Osteoblast (primary cell): ENCODE data around the gene KCNH4. TPM values are rescaled to one million over a fixed set of nuclear protein-coding genes. Genes with fewer than 3 reads are reported as not detected.
A peak's percentile ranks its signal among the peaks of the same experiment; 100 is the strongest.
"Not testable (repeated sequence)": the region's sequence is repeated elsewhere in the genome, so short reads cannot be mapped to it uniquely, and the experiment has no call there.

ENCODE experiments used
- DNase-seq: peaks from one replicate; pipeline ENCODE4 v3.0.0; 2011; ENCODE audit warnings: low spot score, mixed read lengths; ENCODE audit not compliant: insufficient read length; ENCODE audit errors: missing footprints
- H2AFZ ChIP-seq: 2 replicates; pipeline ENCODE4 v1.6.0; 2011; ENCODE audit warnings: mild to moderate bottlenecking, low read length
- H3K27ac ChIP-seq: 2 replicates; pipeline ENCODE4 v1.5.1; 2011; ENCODE audit warnings: mild to moderate bottlenecking, low read depth, low read length, moderate library complexity
- H3K27me3 ChIP-seq: 2 replicates; pipeline ENCODE4 v1.6.0; 2012; ENCODE audit warnings: mild to moderate bottlenecking, control low read depth, inconsistent platforms, low read length, moderate library complexity; ENCODE audit not compliant: insufficient read depth
- H3K36me3 ChIP-seq: 2 replicates; pipeline ENCODE4 v1.5.1; 2011; ENCODE audit warnings: mild to moderate bottlenecking, low read length, control low read depth, moderate library complexity; ENCODE audit not compliant: insufficient read depth
- H3K4me1 ChIP-seq: 2 replicates; pipeline ENCODE4 v1.5.1; 2011; ENCODE audit warnings: mild to moderate bottlenecking, low read length, control low read depth, moderate library complexity; ENCODE audit not compliant: insufficient read depth
- H3K4me2 ChIP-seq: 2 replicates; pipeline ENCODE4 v1.6.0; 2011; ENCODE audit warnings: mild to moderate bottlenecking, low read length; ENCODE audit not compliant: insufficient read depth
- H3K4me3 ChIP-seq: fragments of 200-600 bp; sonication (generic); 3 replicates; pipeline ENCODE4 v1.5.1; 2012; ENCODE audit warnings: mild to moderate bottlenecking, low read length, inconsistent platforms; ENCODE audit not compliant: insufficient read depth
- H3K79me2 ChIP-seq: 2 replicates; pipeline ENCODE4 v1.6.0; 2012; ENCODE audit warnings: mild to moderate bottlenecking, low read length, control low read depth, inconsistent platforms; ENCODE audit not compliant: insufficient read depth
- H3K9me3 ChIP-seq: 2 replicates; pipeline ENCODE4 v1.5.1; 2011; ENCODE audit warnings: low read depth, low read length, control low read depth
- H4K20me1 ChIP-seq: 2 replicates; pipeline ENCODE4 v1.6.0; 2012; ENCODE audit warnings: mild to moderate bottlenecking, low read length, control low read depth; ENCODE audit not compliant: insufficient read depth
- CTCF ChIP-seq: IDR thresholded peaks from 2 replicates; pipeline ENCODE4 v1.5.1; 2011; ENCODE audit warnings: mild to moderate bottlenecking, low read depth, low read length, moderate library complexity; ENCODE audit errors: extremely low read depth
- total RNA-seq: library from RNA; depleted of rRNA; stranded (reverse); fragments of >200 nt; gene quantifications from 2 replicates; pipeline ENCODE4 v1.2.3, GENCODE V29; 2012

The KCNH4 gene
- total RNA-seq, 1 donor: not detected

GRCh38 chr17:42225646-42226045 lies 44.7 kb upstream of the KCNH4 start:
- no peak for TF ChIP-seq CTCF
- no peak for DNase-seq
- Histone ChIP-seq H3K79me2 (no peaks in the 10 kb centered on the region), H3K27me3 (no peaks in the 10 kb centered on the region), H3K4me1 (peaks cover 12% of the 10 kb centered on the region), H3K9me3 (no peaks in the 10 kb centered on the region), H4K20me1 (peaks cover 8% of the 10 kb centered on the region), H3K4me2 (no peak overlapping the region), H3K4me3 (no peak overlapping the region), H2AFZ (no peak overlapping the region), H3K36me3 (peaks cover 21% of the 10 kb centered on the region), H3K27ac (no peak overlapping the region)

- H2AFZ ChIP-seq: no peak overlapping the region
- H3K4me1 ChIP-seq: peaks cover 12% of the 10 kb centered on the region
- peaks cover 8% of the 10 kb centered on the region for H4K20me1 ChIP-seq
- TF ChIP-seq CTCF: no peak
- H3K27ac ChIP-seq: no peak overlapping the region
- H3K4me3 ChIP-seq: no peak overlapping the region
- H3K27me3 ChIP-seq: no peaks in the 10 kb centered on the region
- no peaks in the 10 kb centered on the region for H3K9me3 ChIP-seq
- H3K79me2 ChIP-seq: no peaks in the 10 kb centered on the region
- H3K4me2 ChIP-seq: no peak overlapping the region
- DNase-seq: no peak
- H3K36me3 ChIP-seq: peaks cover 21% of the 10 kb centered on the region
Measured at GRCh38 chr17:42224651-42225050, 43.7 kb upstream of the KCNH4 start.

DNA sequence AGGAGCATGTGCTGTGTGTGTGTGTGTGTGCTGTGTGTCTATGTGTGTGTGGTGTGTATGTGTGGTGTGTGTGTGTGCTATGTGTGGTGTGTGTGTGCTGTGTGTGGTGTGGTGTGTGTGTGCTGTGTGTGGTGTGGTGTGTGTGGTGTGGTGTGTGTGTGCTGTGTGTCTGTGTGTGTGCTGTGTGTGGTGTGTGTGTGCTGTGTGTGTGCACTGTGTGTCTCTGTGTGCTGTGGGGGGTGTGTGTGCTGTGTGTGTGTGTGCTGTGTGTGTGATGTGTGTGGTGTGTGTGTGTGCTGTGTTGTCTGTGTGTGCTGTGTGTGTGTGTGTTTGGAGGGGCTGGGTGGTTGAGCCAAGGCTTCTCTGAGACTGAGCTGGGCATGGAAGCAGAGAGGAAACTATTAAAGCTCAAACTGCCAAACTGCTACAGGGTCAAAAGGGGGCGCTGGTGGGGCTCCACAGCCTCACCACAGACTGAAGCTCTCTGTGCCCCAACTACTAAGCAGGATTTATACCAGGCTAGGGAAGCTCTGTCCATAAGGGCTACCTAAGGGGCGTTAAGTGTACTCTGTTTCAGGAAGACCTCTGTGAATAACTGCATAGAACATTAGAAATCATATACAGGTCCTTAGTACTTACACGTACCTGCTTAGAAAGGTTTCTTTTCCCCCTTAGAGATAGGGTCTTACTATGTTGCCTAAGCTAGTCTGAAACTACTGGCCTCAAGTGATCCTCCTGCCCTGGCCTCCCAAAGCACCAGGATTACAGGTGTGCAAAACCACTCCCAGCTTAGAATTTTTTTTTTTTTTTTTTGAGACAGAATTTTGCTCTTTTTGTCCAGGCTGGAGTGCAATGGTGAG lies 41.2 kb upstream of the KCNH4 start:
- Histone ChIP-seq H3K4me3 (no peak overlapping the region), H2AFZ (no peak overlapping the region), H3K9me3 (no peaks in the 10 kb centered on the region), H3K4me2 (no peak overlapping the region), H3K4me1 (no peaks in the 10 kb centered on the region), H3K36me3 (peaks cover 29% of the 10 kb centered on the region), H3K79me2 (no peaks in the 10 kb centered on the region), H3K27ac (no peak overlapping the region), H4K20me1 (no peaks in the 10 kb centered on the region), H3K27me3 (no peaks in the 10 kb centered on the region)
- peak; percentile 85 for TF ChIP-seq CTCF
- peak; percentile 87 for DNase-seq

GRCh38 chr17:42219280-42219679 lies 38.3 kb upstream of the KCNH4 start:
- not testable (repeated sequence) for H3K79me2 ChIP-seq, H4K20me1 ChIP-seq, DNase-seq, H3K27ac ChIP-seq, H3K27me3 ChIP-seq, H3K4me2 ChIP-seq, H2AFZ ChIP-seq, H3K9me3 ChIP-seq, H3K4me1 ChIP-seq, H3K4me3 ChIP-seq
- peaks cover 38% of the 10 kb centered on the region for H3K36me3 ChIP-seq
